ENCODE measurements around the gene DCDC2.
A peak's percentile ranks its signal among the peaks of the same experiment; 100 is the strongest.
"Not testable (repeated sequence)": the region's sequence is repeated elsewhere in the genome, so short reads cannot be mapped to it uniquely, and the experiment has no call there.

Gene DCDC2

GRCh38 chr6:24381476-24382219 lies 23.8 kb upstream of the DCDC2 start:
- no peak for DNase-seq (ENCODE audit: low read depth in 2 of 2)

- DNase-seq (ENCODE audit: low read depth in 2 of 2), result no peak
Observed at GRCh38 chr6:24378473-24379097, 20.7 kb upstream of the DCDC2 start.

GRCh38 chr6:24376871-24377270 lies 19.0 kb upstream of the DCDC2 start:
- no peak for DNase-seq (ENCODE audit: low read depth in 2 of 2)

- DNase-seq (ENCODE audit: low read depth in 2 of 2), result no peak
Observed at GRCh38 chr6:24374612-24375011, 16.8 kb upstream of the DCDC2 start.

GRCh38 chr6:24365103-24365633 lies 7.3 kb upstream of the DCDC2 start:
- not testable (repeated sequence) for DNase-seq (ENCODE audit: low read depth in 2 of 2)

DNA sequence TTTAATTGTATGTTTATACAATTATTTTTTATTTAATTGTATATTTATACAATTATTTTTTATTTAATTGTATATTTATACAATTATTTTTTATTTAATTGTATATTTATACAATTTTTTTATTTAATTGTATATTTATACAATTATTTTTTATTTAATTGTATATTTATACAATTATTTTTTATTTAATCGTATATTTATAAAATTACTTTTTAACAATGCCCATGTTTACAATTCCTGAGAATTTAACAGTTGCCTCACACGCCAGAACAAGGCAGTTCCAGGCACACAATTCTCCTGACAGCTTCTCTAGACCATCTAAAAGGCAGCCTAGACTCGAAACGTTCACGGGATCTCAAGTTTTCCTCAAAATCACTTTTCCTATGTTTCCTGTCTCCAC lies 4.5 kb upstream of the DCDC2 start:
- not testable (repeated sequence) for DNase-seq (ENCODE audit: low read depth in 2 of 2)

GRCh38 chr6:24359640-24360454 lies 2.0 kb upstream of the DCDC2 start:
- peak; percentile 20 to 25 for DNase-seq (ENCODE audit: low read depth in 2 of 2)

DNA sequence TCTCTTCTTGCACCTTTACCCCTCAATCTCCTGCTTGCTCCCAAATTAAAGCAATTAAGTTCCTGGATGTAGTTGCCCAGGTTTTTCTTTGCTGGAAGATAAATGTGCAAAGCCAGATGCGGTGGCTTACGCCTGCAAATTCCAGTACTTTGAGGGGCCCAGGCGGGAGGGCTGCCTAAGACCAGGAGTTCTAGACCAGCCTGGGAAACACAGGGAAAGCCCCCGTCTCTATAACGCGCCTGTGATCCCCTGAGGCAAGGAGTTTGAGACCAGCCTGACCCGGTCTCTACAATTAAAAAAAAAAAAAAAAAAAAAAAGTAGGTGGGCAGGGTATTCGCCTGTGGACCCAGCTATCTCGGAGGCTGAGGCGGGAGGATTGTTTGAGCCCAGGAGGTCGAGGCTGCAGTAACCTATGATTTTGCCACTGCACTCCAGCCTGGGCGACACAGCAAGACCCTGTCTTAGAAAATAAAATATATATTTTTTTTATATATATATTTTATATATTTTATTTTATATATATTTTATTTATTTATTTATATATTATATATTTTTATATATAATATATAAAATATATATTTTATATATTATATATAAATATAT lies 461 bp upstream of the DCDC2 start:
- no peak for DNase-seq (ENCODE audit: low read depth in 2 of 2)

- DNase-seq (ENCODE audit: low read depth in 2 of 2), result no peak
Observed at GRCh38 chr6:24356310-24356973, 1.4 kb downstream of the DCDC2 start.

- no peak for DNase-seq (ENCODE audit: low read depth in 2 of 2)
Observed at GRCh38 chr6:24355393-24355792, 2.5 kb downstream of the DCDC2 start.

DNA sequence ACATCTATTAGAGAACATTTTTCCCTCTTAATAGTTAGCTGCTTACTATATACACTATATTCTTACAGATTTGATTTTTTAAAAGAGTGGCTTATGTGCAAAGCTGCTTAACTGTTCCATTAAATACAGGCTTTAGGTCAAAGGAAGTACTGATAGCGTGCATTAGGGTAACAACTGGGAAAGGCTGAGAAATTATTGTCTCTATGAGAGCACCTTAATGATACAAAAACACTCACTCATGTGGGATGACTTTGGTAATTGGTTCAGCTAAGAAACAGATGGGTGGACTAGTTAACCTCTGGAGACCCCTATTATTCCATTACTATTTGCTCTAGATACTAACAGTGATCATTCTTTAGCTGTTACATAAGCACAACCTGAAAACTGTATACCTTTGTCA lies 4.0 kb downstream of the DCDC2 start:
- no peak for DNase-seq (ENCODE audit: low read depth in 2 of 2)

- DNase-seq (ENCODE audit: low read depth in 2 of 2), result no peak
Observed at GRCh38 chr6:24352434-24352833, 5.4 kb downstream of the DCDC2 start.

GRCh38 chr6:24344976-24345375 lies 12.9 kb downstream of the DCDC2 start:
- DNase-seq (ENCODE audit: low read depth in 2 of 2), result no peak

GRCh38 chr6:24340998-24341938 lies 16.6 kb downstream of the DCDC2 start:
- no peak for DNase-seq (ENCODE audit: low read depth in 2 of 2)

DNA sequence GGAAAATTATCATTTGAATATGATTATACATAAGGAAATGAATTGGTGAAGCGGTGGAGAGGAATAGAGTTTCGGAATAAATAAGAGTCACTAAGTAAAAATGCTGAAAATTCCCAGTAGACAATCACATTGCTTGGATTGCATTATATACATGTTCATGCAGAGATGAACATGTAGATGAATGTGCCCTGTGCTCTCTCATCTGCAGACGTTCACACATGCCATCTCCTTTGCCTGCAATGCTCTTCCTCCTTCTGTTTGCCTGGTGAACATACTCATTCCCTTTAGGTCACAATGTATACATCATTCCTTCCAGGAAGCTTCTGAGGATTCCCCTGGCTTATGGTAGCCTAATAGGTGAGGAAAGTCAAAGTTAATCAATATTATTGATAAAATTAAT lies 17.9 kb downstream of the DCDC2 start:
- DNase-seq (ENCODE audit: low read depth in 2 of 2), result no peak

DNA sequence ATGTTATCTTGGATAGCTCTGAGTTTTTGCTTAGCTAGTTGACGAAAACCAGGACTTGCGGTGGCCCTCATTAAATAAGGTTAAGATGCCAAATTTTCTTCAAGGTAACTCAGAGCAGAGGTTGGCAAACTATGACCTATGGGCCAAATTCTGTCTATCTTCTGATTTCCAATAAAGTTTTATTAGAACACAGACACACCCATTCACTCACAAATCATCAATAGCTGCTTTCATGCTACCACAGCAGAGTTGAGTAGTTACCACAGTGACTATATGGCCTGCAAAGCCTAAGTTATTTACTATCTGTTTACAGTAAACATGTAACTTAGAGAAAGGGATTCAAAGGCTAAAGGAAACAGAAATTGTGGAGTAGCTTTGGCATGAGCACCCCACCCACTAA lies 23.6 kb downstream of the DCDC2 start:
- no peak for DNase-seq (ENCODE audit: low read depth in 2 of 2)

- no peak for DNase-seq (ENCODE audit: low read depth in 2 of 2)
Observed at GRCh38 chr6:24332317-24332716, 25.5 kb downstream of the DCDC2 start.

DNA sequence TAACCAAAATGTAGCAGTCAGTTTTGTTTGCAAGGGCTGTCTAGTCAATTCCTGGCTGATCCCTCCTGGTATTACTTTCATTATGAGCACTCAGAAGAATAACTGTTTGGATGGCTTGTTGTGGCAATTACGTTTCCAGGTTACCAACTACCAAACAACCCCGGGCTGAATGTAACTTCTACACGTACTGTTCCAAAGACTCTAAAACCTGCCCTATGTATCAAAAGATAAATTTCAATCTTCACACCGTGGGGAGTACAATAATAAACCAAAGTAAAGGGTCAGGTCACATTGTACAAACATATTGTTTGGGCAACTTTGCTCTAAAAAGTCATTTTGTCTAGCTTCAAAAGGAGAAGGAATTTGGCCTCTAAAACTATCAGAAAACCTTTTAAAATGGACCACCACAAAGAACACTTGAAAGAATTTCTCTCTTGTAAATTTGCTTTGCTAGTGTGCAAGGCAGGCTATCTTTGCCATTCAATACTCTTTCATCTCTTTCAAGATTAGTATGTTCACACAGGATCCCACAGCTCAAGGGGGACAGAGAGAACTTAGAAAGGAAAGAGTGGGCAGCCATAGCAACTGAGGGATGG lies 27.6 kb downstream of the DCDC2 start:
- DNase-seq (ENCODE audit: low read depth in 2 of 2), result no peak

DNA sequence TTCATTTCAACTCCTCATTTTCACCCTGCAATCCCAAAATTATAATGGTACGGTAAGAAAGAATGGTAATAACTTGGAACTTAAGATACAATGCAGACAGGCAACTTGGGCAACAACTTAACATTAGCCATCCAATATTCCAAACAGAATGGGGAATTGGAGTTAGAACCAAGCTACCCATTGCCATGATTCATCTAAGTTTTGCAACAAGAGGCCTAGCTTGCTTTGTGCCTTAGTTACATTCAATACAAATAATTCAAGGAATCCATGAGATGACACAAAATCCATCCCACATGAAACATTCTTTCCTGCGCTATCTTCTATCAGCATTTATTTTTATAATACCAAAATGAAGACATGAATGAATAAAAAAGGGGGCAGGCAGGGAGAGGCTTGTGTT lies 28.4 kb downstream of the DCDC2 start:
- no peak for DNase-seq (ENCODE audit: low read depth in 2 of 2)

DNA sequence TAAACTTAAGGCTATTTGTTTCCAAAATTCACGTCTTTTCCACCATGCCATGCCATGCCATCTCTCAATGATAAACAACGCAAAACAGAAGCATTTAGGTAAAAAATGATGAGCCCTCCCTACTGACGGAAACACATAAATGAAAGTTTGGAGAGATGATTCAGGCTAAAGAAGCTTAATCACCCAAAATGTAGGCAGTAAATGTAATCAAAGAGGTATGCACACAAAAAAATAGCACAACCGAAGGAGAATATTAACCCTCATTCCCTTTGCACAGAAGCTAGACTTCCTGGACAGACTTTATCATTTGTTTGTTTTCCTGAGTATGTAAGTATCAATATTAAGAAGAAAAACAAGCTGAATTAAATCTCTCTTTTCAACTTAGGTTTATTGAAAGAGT lies 28.8 kb downstream of the DCDC2 start:
- no peak for DNase-seq (ENCODE audit: low read depth in 2 of 2)
